ENCODE data around the gene PLA2G15.

DNA sequence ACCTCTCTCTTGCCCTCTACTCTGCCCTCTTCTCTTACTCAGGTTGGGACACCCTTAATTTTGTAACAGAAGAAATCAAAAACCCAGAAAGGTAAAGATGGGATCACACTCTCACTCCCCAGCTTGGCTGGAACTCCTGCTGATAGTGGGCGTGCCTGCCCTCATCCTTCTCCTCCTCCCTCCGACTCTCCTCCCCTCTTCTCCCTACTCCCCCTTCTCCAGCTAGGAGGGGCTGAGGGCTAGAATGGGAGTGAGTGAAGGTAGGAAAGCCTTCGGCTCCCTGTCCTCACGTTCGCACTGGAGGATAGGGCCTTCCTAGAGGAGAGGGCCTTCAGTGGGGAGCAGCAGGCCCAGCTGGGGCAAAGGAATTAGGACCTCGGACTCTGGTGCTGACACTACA is 45.3 kb downstream of the PLA2G15 start:
- no peak for TF ChIP-seq EZH2phosphoT487 (IDR thresholded peaks at IDR 0.05; ENCODE audit: borderline replicate concordance, low read length)
- TF ChIP-seq, protein P1, sequence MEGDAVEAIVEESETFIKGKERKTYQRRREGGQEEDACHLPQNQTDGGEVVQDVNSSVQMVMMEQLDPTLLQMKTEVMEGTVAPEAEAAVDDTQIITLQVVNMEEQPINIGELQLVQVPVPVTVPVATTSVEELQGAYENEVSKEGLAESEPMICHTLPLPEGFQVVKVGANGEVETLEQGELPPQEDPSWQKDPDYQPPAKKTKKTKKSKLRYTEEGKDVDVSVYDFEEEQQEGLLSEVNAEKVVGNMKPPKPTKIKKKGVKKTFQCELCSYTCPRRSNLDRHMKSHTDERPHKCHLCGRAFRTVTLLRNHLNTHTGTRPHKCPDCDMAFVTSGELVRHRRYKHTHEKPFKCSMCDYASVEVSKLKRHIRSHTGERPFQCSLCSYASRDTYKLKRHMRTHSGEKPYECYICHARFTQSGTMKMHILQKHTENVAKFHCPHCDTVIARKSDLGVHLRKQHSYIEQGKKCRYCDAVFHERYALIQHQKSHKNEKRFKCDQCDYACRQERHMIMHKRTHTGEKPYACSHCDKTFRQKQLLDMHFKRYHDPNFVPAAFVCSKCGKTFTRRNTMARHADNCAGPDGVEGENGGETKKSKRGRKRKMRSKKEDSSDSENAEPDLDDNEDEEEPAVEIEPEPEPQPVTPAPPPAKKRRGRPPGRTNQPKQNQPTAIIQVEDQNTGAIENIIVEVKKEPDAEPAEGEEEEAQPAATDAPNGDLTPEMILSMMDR (IDR thresholded peaks at IDR 0.05; ENCODE audit: low read depth, low read length, poor library complexity, severe bottlenecking) = no peak
